ENCODE data around the gene SLC2A3. TPM values are rescaled to one million over a fixed set of nuclear protein-coding genes. Genes with fewer than 3 reads are reported as not detected.
"Not testable (repeated sequence)": the region's sequence is repeated elsewhere in the genome, so short reads cannot be mapped to it uniquely, and the experiment has no call there.

SLC2A3 gene
- total and polyA plus RNA-seq, 3 experiments from 2014 or later, result 96.6 to 106 (median 105) TPM

GRCh38 chr12:7934091-7934888, 1.7 kb downstream of the SLC2A3 start:
- H3K4me1 Mint-ChIP-seq, result peaks cover 22 to 26% (median 26%) of the 10 kb centered on the region in 3 donors
- Histone ChIP-seq H3K27me3 (ENCODE audit: insufficient read depth, low read length, poor library complexity, severe bottlenecking) (no peaks in the 10 kb centered on the region), H3K36me3 (ENCODE audit: insufficient read depth, low read length) (peaks cover 45% of the 10 kb centered on the region), H3K9me3 (ENCODE audit: low read length) (no peaks in the 10 kb centered on the region), H3K4me3 (ENCODE audit: low read length) (peak overlapping the region; percentile 100), H3K4me1 (ENCODE audit: insufficient read depth, low read length) (peaks cover 51% of the 10 kb centered on the region), H3K27ac (ENCODE audit: low read depth, low read length) (peak overlapping the region; percentile 94)
- ChIA-PET POLR2A (interaction anchor here (0.6 to 6.2 kb wide), 7 partner anchors 26 to 154 kb away, joined by 3 to 182 read pairs (median 5); partner anchors contain the start of gene C3AR1), CTCF (interaction anchor here (0.7 to 7.9 kb wide), 16 partner anchors 10 to 832 kb away, joined by 3 to 144 read pairs (median 8); partner anchors contain the start of gene C3AR1)
- H3K36me3 Mint-ChIP-seq, result peaks cover 13 to 22% (median 13%) of the 10 kb centered on the region in 3 donors
- H3K27ac Mint-ChIP-seq, result no peak overlapping the region
- H3K27me3 Mint-ChIP-seq, result no peaks in the 10 kb centered on the region
- H3K4me3 Mint-ChIP-seq, result no peak overlapping the region
- DNase-seq, result no peak
- H3K9me3 Mint-ChIP-seq, result no peaks in the 10 kb centered on the region

GRCh38 chr12:7933255-7933726, 2.7 kb downstream of the SLC2A3 start:
- Histone ChIP-seq H3K36me3 (ENCODE audit: insufficient read depth, low read length) (peaks cover 55% of the 10 kb centered on the region), H3K4me1 (ENCODE audit: insufficient read depth, low read length) (peaks cover 58% of the 10 kb centered on the region), H3K27me3 (ENCODE audit: insufficient read depth, low read length, poor library complexity, severe bottlenecking) (no peaks in the 10 kb centered on the region)

GRCh38 chr12:7932599-7933240, 3.3 kb downstream of the SLC2A3 start:
- ChIA-PET POLR2A (interaction anchor here (0.6 to 6.2 kb wide), 13 partner anchors 23 to 148 kb away, joined by 3 to 182 read pairs (median 5); no protein-coding TSS in a partner anchor), CTCF (interaction anchor here (0.8 to 7.9 kb wide), 28 partner anchors 9 to 146 kb away, joined by 3 to 144 read pairs (median 6); partner anchors contain the start of genes C3AR1 and FOXJ2)
- H3K4me3 Mint-ChIP-seq; H3K27ac ChIP-seq (ENCODE audit: low read depth, low read length); H3K4me3 ChIP-seq (ENCODE audit: low read length); DNase-seq; H3K27me3 ChIP-seq (ENCODE audit: insufficient read depth, low read length, poor library complexity, severe bottlenecking); H3K27me3 Mint-ChIP-seq; H3K27ac Mint-ChIP-seq; H3K9me3 ChIP-seq (ENCODE audit: low read length); H3K9me3 Mint-ChIP-seq: not testable (repeated sequence)
- H3K36me3 ChIP-seq (ENCODE audit: insufficient read depth, low read length), result peaks cover 61% of the 10 kb centered on the region
- peaks cover 24 to 35% (median 30%) of the 10 kb centered on the region in 3 donors for H3K4me1 Mint-ChIP-seq
- peaks cover 14 to 37% (median 16%) of the 10 kb centered on the region in 3 donors for H3K36me3 Mint-ChIP-seq
- peaks cover 52% of the 10 kb centered on the region for H3K4me1 ChIP-seq (ENCODE audit: insufficient read depth, low read length)

More at GRCh38 chr12:7933255-7933726, 2.7 kb downstream of the SLC2A3 start:
- no peaks in the 10 kb centered on the region for H3K9me3 Mint-ChIP-seq
- peak; percentile 59 to 86 (median 82) for DNase-seq
- CTCF ChIA-PET, result interaction anchor here (0.6 to 7.9 kb wide), 31 partner anchors 9 to 145 kb away, joined by 3 to 144 read pairs (median 5); partner anchors contain the start of genes C3AR1 and FOXJ2
- peak overlapping the region; percentile 94 for H3K27ac ChIP-seq (ENCODE audit: low read depth, low read length)
- H3K27me3 Mint-ChIP-seq, result no peaks in the 10 kb centered on the region
- no peak overlapping the region for H3K4me3 Mint-ChIP-seq
- no peaks in the 10 kb centered on the region for H3K9me3 ChIP-seq (ENCODE audit: low read length)
- H3K36me3 Mint-ChIP-seq, result peaks cover 13 to 32% (median 15%) of the 10 kb centered on the region in 3 donors
- peaks cover 27 to 36% (median 33%) of the 10 kb centered on the region in 3 donors for H3K4me1 Mint-ChIP-seq
- no peak overlapping the region for H3K27ac Mint-ChIP-seq
- H3K4me3 ChIP-seq (ENCODE audit: low read length), result peak overlapping the region; percentile 100
- POLR2A ChIA-PET, result interaction anchor here (0.5 to 6.2 kb wide), 17 partner anchors 22 to 155 kb away, joined by 3 to 182 read pairs (median 4); no protein-coding TSS in a partner anchor

DNA sequence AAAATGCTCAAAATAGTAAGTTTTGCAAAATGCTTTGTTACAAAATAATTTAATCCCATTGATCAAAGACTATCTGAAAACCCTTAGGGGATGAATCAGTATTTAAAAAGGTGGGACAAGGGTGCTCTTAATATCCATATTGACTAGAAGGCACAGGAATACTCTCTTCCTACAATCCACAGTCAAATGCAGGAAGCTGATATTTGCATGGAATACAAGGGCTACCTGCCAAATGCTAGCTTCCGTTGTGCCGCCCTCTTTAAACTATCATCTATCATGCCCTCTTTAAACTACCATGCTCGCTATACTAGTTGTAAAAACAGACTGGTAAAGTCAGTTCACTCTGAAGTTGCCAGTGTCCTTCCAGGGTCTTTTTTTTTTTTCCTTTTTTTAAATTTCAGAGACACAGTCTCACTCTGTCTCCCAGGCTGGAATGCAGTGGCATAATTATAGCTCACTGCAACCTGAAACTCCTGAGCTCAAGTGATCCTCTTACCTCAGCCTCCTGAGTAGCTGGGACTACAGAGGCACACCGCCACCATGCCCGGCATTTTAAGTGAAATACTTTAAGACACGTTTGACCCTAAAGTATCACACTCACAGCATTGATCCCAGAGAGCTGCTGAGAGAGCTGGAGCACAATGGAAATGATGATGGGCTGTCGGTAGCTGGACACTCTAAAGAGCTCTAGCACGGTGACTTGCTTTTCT, 6.7 kb downstream of the SLC2A3 start:
- peaks cover 33 to 66% (median 34%) of the 10 kb centered on the region in 3 donors for H3K36me3 Mint-ChIP-seq

DNA sequence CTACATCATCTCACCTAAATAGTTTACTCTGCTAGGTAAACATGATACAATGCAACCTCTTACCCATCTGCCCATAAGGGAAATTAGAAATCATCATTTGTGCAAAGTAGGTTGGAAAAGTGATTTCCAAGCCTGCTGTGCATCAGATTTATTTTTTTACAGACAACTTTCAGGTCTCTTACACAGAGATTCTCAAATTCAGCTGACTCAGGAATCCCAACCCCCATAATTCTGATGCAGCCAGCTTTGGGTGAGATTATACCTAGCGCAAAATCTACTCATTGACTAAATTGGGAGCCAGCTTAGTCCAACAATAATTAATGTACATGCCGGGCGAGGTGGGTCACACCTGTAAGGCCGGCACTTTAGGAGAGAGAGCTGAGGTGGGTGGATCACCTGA, 8.5 kb downstream of the SLC2A3 start:
- DNase-seq, result no peak
- Mint-ChIP-seq H3K36me3 (peaks cover 36 to 81% (median 39%) of the 10 kb centered on the region in 3 donors), H3K27me3 (no peaks in the 10 kb centered on the region), H3K4me1 (peaks cover 44 to 60% (median 56%) of the 10 kb centered on the region in 3 donors), H3K4me3 (peak overlapping the region in 3 of 7 donors; percentile 25 to 42 (median 41)), H3K27ac (peak overlapping the region in 5 of 8 donors; percentile 38 to 74 (median 66)), H3K9me3 (no peaks in the 10 kb centered on the region)
- no peaks in the 10 kb centered on the region for H3K9me3 ChIP-seq (ENCODE audit: low read length)
- peaks cover 30% of the 10 kb centered on the region for H3K4me1 ChIP-seq (ENCODE audit: insufficient read depth, low read length)
- no peak overlapping the region for H3K4me3 ChIP-seq (ENCODE audit: low read length)
- H3K36me3 ChIP-seq (ENCODE audit: insufficient read depth, low read length), result peaks cover 88% of the 10 kb centered on the region
- no peaks in the 10 kb centered on the region for H3K27me3 ChIP-seq (ENCODE audit: insufficient read depth, low read length, poor library complexity, severe bottlenecking)
- ChIA-PET CTCF (interaction anchor here (1.3 kb wide), 1 partner anchor 151 kb away, joined by 3 read pairs; no protein-coding TSS in a partner anchor), POLR2A (interaction anchor here (0.5 kb wide), 1 partner anchor 9 kb away, joined by 5 read pairs; no protein-coding TSS in a partner anchor)
- no peak overlapping the region for H3K27ac ChIP-seq (ENCODE audit: low read depth, low read length)

More for the DNA sequence above, 6.7 kb downstream of the SLC2A3 start:
- POLR2A ChIA-PET, result interaction anchor here (0.6 kb wide), 1 partner anchor 29 kb away, joined by 3 read pairs; no protein-coding TSS in a partner anchor
- Histone ChIP-seq H3K27ac (ENCODE audit: low read depth, low read length) (no peak overlapping the region), H3K4me3 (ENCODE audit: low read length) (no peak overlapping the region), H3K27me3 (ENCODE audit: insufficient read depth, low read length, poor library complexity, severe bottlenecking) (no peaks in the 10 kb centered on the region), H3K9me3 (ENCODE audit: low read length) (no peaks in the 10 kb centered on the region), H3K36me3 (ENCODE audit: insufficient read depth, low read length) (peaks cover 87% of the 10 kb centered on the region), H3K4me1 (ENCODE audit: insufficient read depth, low read length) (peaks cover 46% of the 10 kb centered on the region)
- H3K27ac Mint-ChIP-seq, result peak overlapping the region in 7 of 8 donors; percentile 29 to 86 (median 53)
- no peaks in the 10 kb centered on the region for H3K27me3 Mint-ChIP-seq
- H3K4me3 Mint-ChIP-seq, result peak overlapping the region in 3 of 7 donors; percentile 7 to 74 (median 38)
- CTCF ChIA-PET, result interaction anchor here (0.7 to 1.4 kb wide), 5 partner anchors 12 to 623 kb away, joined by 3 to 5 read pairs (median 3); no protein-coding TSS in a partner anchor
- H3K9me3 Mint-ChIP-seq, result no peaks in the 10 kb centered on the region
- H3K4me1 Mint-ChIP-seq, result peaks cover 41 to 57% (median 52%) of the 10 kb centered on the region in 3 donors
- no peak for DNase-seq

- DNase-seq; H3K27ac ChIP-seq (ENCODE audit: low read depth, low read length); H3K27me3 ChIP-seq (ENCODE audit: insufficient read depth, low read length, poor library complexity, severe bottlenecking); H3K9me3 ChIP-seq (ENCODE audit: low read length); H3K27me3 Mint-ChIP-seq; H3K9me3 Mint-ChIP-seq; POLR2A ChIA-PET; H3K4me3 Mint-ChIP-seq; H3K4me3 ChIP-seq (ENCODE audit: low read length): not testable (repeated sequence)
- peaks cover 45 to 62% (median 59%) of the 10 kb centered on the region in 3 donors for H3K4me1 Mint-ChIP-seq
- H3K4me1 ChIP-seq (ENCODE audit: insufficient read depth, low read length), result peaks cover 24% of the 10 kb centered on the region
- peaks cover 36 to 89% (median 40%) of the 10 kb centered on the region in 3 donors for H3K36me3 Mint-ChIP-seq
- peaks cover 88% of the 10 kb centered on the region for H3K36me3 ChIP-seq (ENCODE audit: insufficient read depth, low read length)
- peak overlapping the region in 6 of 8 donors; percentile 4 to 79 (median 36) for H3K27ac Mint-ChIP-seq
- CTCF ChIA-PET, result interaction anchor here (1.0 kb wide), 1 partner anchor 152 kb away, joined by 3 read pairs; no protein-coding TSS in a partner anchor
Measured at GRCh38 chr12:7926068-7926666, 9.8 kb downstream of the SLC2A3 start.
